ENCODE measurements around the gene MRPL30. TPM values are rescaled to one million over a fixed set of nuclear protein-coding genes. Genes with fewer than 3 reads are reported as not detected.

Gene MRPL30
- total and polyA plus RNA-seq, 2 donors (not counting 1 experiment from before 2014, with no cell fraction given), result 4.7 to 18.5 TPM

DNA sequence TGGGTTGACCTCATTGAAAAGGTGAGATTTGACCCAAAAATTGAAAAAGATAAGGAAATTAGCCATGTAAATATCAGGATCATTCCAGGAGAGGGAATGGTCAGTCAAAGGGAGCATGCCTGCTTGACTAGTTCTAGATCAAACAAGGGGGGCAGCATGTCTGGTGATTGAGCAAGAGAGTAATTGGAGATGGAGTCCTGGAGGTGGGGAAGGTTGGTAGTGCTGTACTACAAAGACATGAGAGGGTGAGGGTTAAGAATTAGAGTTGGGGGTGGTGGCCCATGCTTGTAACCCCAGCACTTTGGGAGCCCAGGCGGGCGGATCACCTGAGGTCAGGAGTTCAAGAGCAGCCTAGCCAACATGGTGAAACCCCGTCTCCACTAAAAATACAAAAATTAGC lies 2.0 kb downstream of the MRPL30 start:
- Histone ChIP-seq H3K79me2 (ENCODE audit: control insufficient read depth, insufficient read depth, low read length) (peaks cover 82% of the 10 kb centered on the region), H3K4me2 (replicated peaks; ENCODE audit: low read depth, low read length, poor library complexity, severe bottlenecking) (no peak overlapping the region), H3K9me3 (ENCODE audit: control extremely low read depth in 1 of 3, control insufficient read depth in 2 of 3, insufficient read depth in 1 of 3, low read length in 2 of 3) (no peaks in the 10 kb centered on the region), H3K4me1 (ENCODE audit: control insufficient read depth in 2 of 2, insufficient read depth in 2 of 2, low read length in 2 of 2) (peaks cover 25 to 26% of the 10 kb centered on the region in 2 donors), H3K36me3 (replicated peaks in 1 of 2; ENCODE audit: control extremely low read depth in 1 of 2, control insufficient read depth in 1 of 2, extremely low read depth in 1 of 2, insufficient read depth in 2 of 2, low read length in 1 of 2) (peaks cover 3 to 13% of the 10 kb centered on the region in 2 experiments), H3K4me3 (ENCODE audit: control extremely low read depth in 1 of 5, extremely low read depth in 1 of 5, insufficient read depth in 1 of 5, low read depth in 2 of 5, low read length in 4 of 5) (no peak overlapping the region), H4K20me1 (ENCODE audit: control insufficient read depth, insufficient read depth, low read length, poor library complexity, severe bottlenecking) (peaks cover 12% of the 10 kb centered on the region), H3K27me3 (replicated peaks in 1 of 4; ENCODE audit: control extremely low read depth in 1 of 4, control insufficient read depth in 3 of 4, insufficient read depth in 4 of 4, low read length in 3 of 4) (no peaks in the 10 kb centered on the region), H3K27ac (ENCODE audit: low read length in 2 of 2) (no peak overlapping the region), H3K9ac (ENCODE audit: low read length) (no peak overlapping the region), H2AFZ (ENCODE audit: insufficient read depth, low read depth, low read length, poor library complexity, severe bottlenecking) (no peak overlapping the region)
- ChIA-PET POLR2A (no interaction called here), CTCF (no interaction called here)
- intact Hi-C loops (cut with micrococcal nuclease), result no loop called here
- WGBS (ENCODE audit: insufficient coverage), result 100% methylated on average over 2 of the region's 3 CpGs
- no peaks in the 10 kb centered on the region for H3K9me3 Mint-ChIP-seq (ENCODE audit: insufficient read depth)
- no peaks in the 10 kb centered on the region for H3K27me3 Mint-ChIP-seq
- H3K4me3 Mint-ChIP-seq, result no peak overlapping the region
- peaks cover 41% of the 10 kb centered on the region for H3K4me1 Mint-ChIP-seq
- no peak overlapping the region for H3K27ac Mint-ChIP-seq
- no peak for DNase-seq
- ATAC-seq (ENCODE audit: low read depth), result no peak
- TF ChIP-seq, protein P1, sequence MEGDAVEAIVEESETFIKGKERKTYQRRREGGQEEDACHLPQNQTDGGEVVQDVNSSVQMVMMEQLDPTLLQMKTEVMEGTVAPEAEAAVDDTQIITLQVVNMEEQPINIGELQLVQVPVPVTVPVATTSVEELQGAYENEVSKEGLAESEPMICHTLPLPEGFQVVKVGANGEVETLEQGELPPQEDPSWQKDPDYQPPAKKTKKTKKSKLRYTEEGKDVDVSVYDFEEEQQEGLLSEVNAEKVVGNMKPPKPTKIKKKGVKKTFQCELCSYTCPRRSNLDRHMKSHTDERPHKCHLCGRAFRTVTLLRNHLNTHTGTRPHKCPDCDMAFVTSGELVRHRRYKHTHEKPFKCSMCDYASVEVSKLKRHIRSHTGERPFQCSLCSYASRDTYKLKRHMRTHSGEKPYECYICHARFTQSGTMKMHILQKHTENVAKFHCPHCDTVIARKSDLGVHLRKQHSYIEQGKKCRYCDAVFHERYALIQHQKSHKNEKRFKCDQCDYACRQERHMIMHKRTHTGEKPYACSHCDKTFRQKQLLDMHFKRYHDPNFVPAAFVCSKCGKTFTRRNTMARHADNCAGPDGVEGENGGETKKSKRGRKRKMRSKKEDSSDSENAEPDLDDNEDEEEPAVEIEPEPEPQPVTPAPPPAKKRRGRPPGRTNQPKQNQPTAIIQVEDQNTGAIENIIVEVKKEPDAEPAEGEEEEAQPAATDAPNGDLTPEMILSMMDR (IDR thresholded peaks at IDR 0.05), result no peak
- TF ChIP-seq EZH2 (IDR thresholded peaks at IDR 0.05; ENCODE audit: borderline replicate concordance, insufficient read depth, low read depth, low read length, poor library complexity, severe bottlenecking), result no peak

DNA sequence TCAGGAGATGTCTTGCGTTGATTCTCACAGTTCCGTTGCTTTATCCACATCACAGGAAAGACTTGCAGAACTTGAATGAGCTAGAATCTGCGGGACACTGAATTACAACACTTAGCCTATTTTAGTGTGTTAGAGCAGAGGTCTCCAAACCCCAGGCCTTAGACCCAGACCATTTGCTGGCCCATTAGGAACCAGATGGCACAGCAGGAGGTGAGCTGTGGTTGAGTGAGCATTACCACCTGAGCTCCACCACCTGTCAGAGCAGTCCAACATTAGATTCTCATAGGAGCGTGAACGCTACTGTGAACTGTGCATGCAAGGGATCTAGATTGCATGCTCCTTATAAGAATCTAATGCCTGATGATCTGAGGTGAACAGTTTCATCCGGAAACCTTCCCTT lies 3.8 kb downstream of the MRPL30 start:
- Mint-ChIP-seq H3K27me3 (no peaks in the 10 kb centered on the region), H3K4me1 (peaks cover 28% of the 10 kb centered on the region), H3K9me3 (ENCODE audit: insufficient read depth) (no peaks in the 10 kb centered on the region), H3K4me3 (no peak overlapping the region), H3K27ac (no peak overlapping the region)
- no peak for ATAC-seq (ENCODE audit: low read depth)
- Histone ChIP-seq H3K4me3 (ENCODE audit: control extremely low read depth in 1 of 5, extremely low read depth in 1 of 5, insufficient read depth in 1 of 5, low read depth in 2 of 5, low read length in 4 of 5) (no peak overlapping the region), H3K9me3 (ENCODE audit: control extremely low read depth in 1 of 3, control insufficient read depth in 2 of 3, insufficient read depth in 1 of 3, low read length in 2 of 3) (no peaks in the 10 kb centered on the region), H3K36me3 (replicated peaks in 1 of 2; ENCODE audit: control extremely low read depth in 1 of 2, control insufficient read depth in 1 of 2, extremely low read depth in 1 of 2, insufficient read depth in 2 of 2, low read length in 1 of 2) (peaks cover 8 to 21% of the 10 kb centered on the region in 2 experiments), H3K79me2 (ENCODE audit: control insufficient read depth, insufficient read depth, low read length) (peaks cover 68% of the 10 kb centered on the region), H3K4me2 (replicated peaks; ENCODE audit: low read depth, low read length, poor library complexity, severe bottlenecking) (no peak overlapping the region), H3K4me1 (ENCODE audit: control insufficient read depth in 2 of 2, insufficient read depth in 2 of 2, low read length in 2 of 2) (peaks cover 11 to 12% of the 10 kb centered on the region in 2 donors), H3K27ac (ENCODE audit: low read length in 2 of 2) (no peak overlapping the region), H4K20me1 (ENCODE audit: control insufficient read depth, insufficient read depth, low read length, poor library complexity, severe bottlenecking) (peaks cover under 1% of the 10 kb centered on the region), H2AFZ (ENCODE audit: insufficient read depth, low read depth, low read length, poor library complexity, severe bottlenecking) (no peak overlapping the region), H3K9ac (ENCODE audit: low read length) (no peak overlapping the region), H3K27me3 (replicated peaks in 1 of 4; ENCODE audit: control extremely low read depth in 1 of 4, control insufficient read depth in 3 of 4, insufficient read depth in 4 of 4, low read length in 3 of 4) (no peaks in the 10 kb centered on the region)
- ChIA-PET POLR2A (no interaction called here), CTCF (interaction anchor here (0.9 to 1.4 kb wide), 2 partner anchors 151 to 535 kb away, joined by 3 to 4 read pairs; partner anchors contain the start of gene TXNDC9)
- TF ChIP-seq, protein P1 (IDR thresholded peaks at IDR 0.05), result no peak
- TF ChIP-seq EZH2 (IDR thresholded peaks at IDR 0.05; ENCODE audit: borderline replicate concordance, insufficient read depth, low read depth, low read length, poor library complexity, severe bottlenecking), result no peak
- intact Hi-C loops (cut with micrococcal nuclease), result no loop called here
- no peak for DNase-seq
- WGBS (ENCODE audit: insufficient coverage), result no CpG with 5 or more reads among the region's 6 CpGs

Measured in B cell (primary cell).